Measurements from ENCODE around the gene MRPL11. TPM values are rescaled to one million over a fixed set of nuclear protein-coding genes. Genes with fewer than 3 reads are reported as not detected.
A peak's percentile ranks its signal among the peaks of the same experiment; 100 is the strongest.
"Not testable (repeated sequence)": the region's sequence is repeated elsewhere in the genome, so short reads cannot be mapped to it uniquely, and the experiment has no call there.

Gene MRPL11
- total and polyA plus RNA-seq, 2 donors (not counting 1 experiment from before 2014, with no cell fraction given): 25.5 to 26.7 TPM

- Mint-ChIP-seq H3K4me3 (peak overlapping the region; percentile 95), H3K9me3 (ENCODE audit: insufficient read depth) (peaks cover 3% of the 10 kb centered on the region), H3K27ac (peak overlapping the region; percentile 78), H3K27me3 (no peaks in the 10 kb centered on the region), H3K4me1 (peaks cover 36% of the 10 kb centered on the region)
- H3K4me2 ChIP-seq (replicated peaks; ENCODE audit: low read depth, low read length, poor library complexity, severe bottlenecking): peak overlapping the region; percentile 86
- peaks cover 35 to 40% of the 10 kb centered on the region in 2 donors for H3K4me1 ChIP-seq (ENCODE audit: control insufficient read depth in 2 of 2, insufficient read depth in 2 of 2, low read length in 2 of 2)
- H3K36me3 ChIP-seq (replicated peaks in 1 of 2; ENCODE audit: control extremely low read depth in 1 of 2, control insufficient read depth in 1 of 2, extremely low read depth in 1 of 2, insufficient read depth in 2 of 2, low read length in 1 of 2): no peaks in the 10 kb centered on the region
- ChIA-PET POLR2A (no interaction called here), CTCF (interaction anchor here (1.0 to 1.2 kb wide), 3 partner anchors 15 to 152 kb away, joined by 3 to 4 read pairs (median 3); partner anchors contain the start of gene DPP3)
- H4K20me1 ChIP-seq (ENCODE audit: control insufficient read depth, insufficient read depth, low read length, poor library complexity, severe bottlenecking): no peaks in the 10 kb centered on the region
- H3K9me3 ChIP-seq (ENCODE audit: control extremely low read depth in 1 of 3, control insufficient read depth in 2 of 3, insufficient read depth in 1 of 3, low read length in 2 of 3): peaks cover 0 to 4% (median 0%) of the 10 kb centered on the region in 3 donors
- no peak overlapping the region for H3K4me3 ChIP-seq (ENCODE audit: control extremely low read depth in 1 of 5, extremely low read depth in 1 of 5, insufficient read depth in 1 of 5, low read depth in 2 of 5, low read length in 4 of 5)
- peak overlapping the region; percentile 80 for H2AFZ ChIP-seq (ENCODE audit: insufficient read depth, low read depth, low read length, poor library complexity, severe bottlenecking)
- peak overlapping the region in 1 of 2 donors; percentile 84 for H3K27ac ChIP-seq (ENCODE audit: low read length in 2 of 2)
- no peak for DNase-seq
- TF ChIP-seq EZH2 (IDR thresholded peaks at IDR 0.05; ENCODE audit: borderline replicate concordance, insufficient read depth, low read depth, low read length, poor library complexity, severe bottlenecking): no peak
- TF ChIP-seq, protein P1, sequence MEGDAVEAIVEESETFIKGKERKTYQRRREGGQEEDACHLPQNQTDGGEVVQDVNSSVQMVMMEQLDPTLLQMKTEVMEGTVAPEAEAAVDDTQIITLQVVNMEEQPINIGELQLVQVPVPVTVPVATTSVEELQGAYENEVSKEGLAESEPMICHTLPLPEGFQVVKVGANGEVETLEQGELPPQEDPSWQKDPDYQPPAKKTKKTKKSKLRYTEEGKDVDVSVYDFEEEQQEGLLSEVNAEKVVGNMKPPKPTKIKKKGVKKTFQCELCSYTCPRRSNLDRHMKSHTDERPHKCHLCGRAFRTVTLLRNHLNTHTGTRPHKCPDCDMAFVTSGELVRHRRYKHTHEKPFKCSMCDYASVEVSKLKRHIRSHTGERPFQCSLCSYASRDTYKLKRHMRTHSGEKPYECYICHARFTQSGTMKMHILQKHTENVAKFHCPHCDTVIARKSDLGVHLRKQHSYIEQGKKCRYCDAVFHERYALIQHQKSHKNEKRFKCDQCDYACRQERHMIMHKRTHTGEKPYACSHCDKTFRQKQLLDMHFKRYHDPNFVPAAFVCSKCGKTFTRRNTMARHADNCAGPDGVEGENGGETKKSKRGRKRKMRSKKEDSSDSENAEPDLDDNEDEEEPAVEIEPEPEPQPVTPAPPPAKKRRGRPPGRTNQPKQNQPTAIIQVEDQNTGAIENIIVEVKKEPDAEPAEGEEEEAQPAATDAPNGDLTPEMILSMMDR (IDR thresholded peaks at IDR 0.05): no peak
- no peaks in the 10 kb centered on the region for H3K27me3 ChIP-seq (replicated peaks in 1 of 4; ENCODE audit: control extremely low read depth in 1 of 4, control insufficient read depth in 3 of 4, insufficient read depth in 4 of 4, low read length in 3 of 4)
- H3K9ac ChIP-seq (ENCODE audit: low read length): no peak overlapping the region
- intact Hi-C loops (cut with micrococcal nuclease): loop anchor here (5.0 kb wide), 1 partner anchor 212 kb away; the partner anchor contains the start of gene RBM4B
- no peak for ATAC-seq (ENCODE audit: low read depth)
- 86% methylated on average over 1 of the region's 1 CpG for WGBS (ENCODE audit: insufficient coverage)
- peaks cover 4% of the 10 kb centered on the region for H3K79me2 ChIP-seq (ENCODE audit: control insufficient read depth, insufficient read depth, low read length)
Observed at GRCh38 chr11:66464916-66465315, 26.3 kb upstream of the MRPL11 start.

- H3K4me2 ChIP-seq (replicated peaks; ENCODE audit: low read depth, low read length, poor library complexity, severe bottlenecking); H3K27me3 ChIP-seq (replicated peaks in 1 of 4; ENCODE audit: control extremely low read depth in 1 of 4, control insufficient read depth in 3 of 4, insufficient read depth in 4 of 4, low read length in 3 of 4); H3K9me3 Mint-ChIP-seq (ENCODE audit: insufficient read depth); CTCF ChIA-PET; H3K36me3 ChIP-seq (replicated peaks in 1 of 2; ENCODE audit: control extremely low read depth in 1 of 2, control insufficient read depth in 1 of 2, extremely low read depth in 1 of 2, insufficient read depth in 2 of 2, low read length in 1 of 2); H3K27ac ChIP-seq (ENCODE audit: low read length in 2 of 2); H2AFZ ChIP-seq (ENCODE audit: insufficient read depth, low read depth, low read length, poor library complexity, severe bottlenecking); H3K27me3 Mint-ChIP-seq; H4K20me1 ChIP-seq (ENCODE audit: control insufficient read depth, insufficient read depth, low read length, poor library complexity, severe bottlenecking); DNase-seq; H3K9ac ChIP-seq (ENCODE audit: low read length); H3K79me2 ChIP-seq (ENCODE audit: control insufficient read depth, insufficient read depth, low read length); H3K4me3 ChIP-seq (ENCODE audit: control extremely low read depth in 1 of 5, extremely low read depth in 1 of 5, insufficient read depth in 1 of 5, low read depth in 2 of 5, low read length in 4 of 5); H3K4me3 Mint-ChIP-seq; H3K9me3 ChIP-seq (ENCODE audit: control extremely low read depth in 1 of 3, control insufficient read depth in 2 of 3, insufficient read depth in 1 of 3, low read length in 2 of 3); ATAC-seq (ENCODE audit: low read depth); POLR2A ChIA-PET; intact Hi-C loops (cut with micrococcal nuclease): not testable (repeated sequence)
- peaks cover 43% of the 10 kb centered on the region for H3K4me1 Mint-ChIP-seq
- peaks cover 42 to 48% of the 10 kb centered on the region in 2 donors for H3K4me1 ChIP-seq (ENCODE audit: control insufficient read depth in 2 of 2, insufficient read depth in 2 of 2, low read length in 2 of 2)
- WGBS (ENCODE audit: insufficient coverage): no CpG with 5 or more reads among the region's 5 CpGs
- peak overlapping the region; percentile 59 for H3K27ac Mint-ChIP-seq
Observed at GRCh38 chr11:66464116-66464515, 25.5 kb upstream of the MRPL11 start.
